ENCODE results near the gene SRD5A3.
"Not testable (repeated sequence)": the region's sequence is repeated elsewhere in the genome, so short reads cannot be mapped to it uniquely, and the experiment has no call there.

The SRD5A3 gene

DNA sequence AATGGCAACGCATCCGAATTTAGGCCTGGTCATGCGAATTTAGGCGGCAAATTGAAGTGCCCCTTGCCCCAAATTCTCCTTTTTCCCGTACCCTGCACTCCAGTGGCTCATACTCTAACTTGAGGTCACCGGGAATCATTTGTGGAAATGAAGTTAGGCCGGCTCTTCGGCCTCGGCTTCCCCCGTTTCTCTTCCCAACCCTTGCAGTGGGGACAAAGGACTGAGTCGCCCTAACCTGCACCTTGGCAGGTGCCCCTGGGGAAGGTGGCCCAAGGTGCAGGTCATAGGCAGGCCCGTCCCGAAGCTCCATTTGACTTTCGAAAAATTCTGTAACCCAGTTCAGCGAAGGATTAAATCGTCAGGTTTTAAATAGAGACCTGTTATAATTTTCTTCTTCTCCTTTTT, 811 bp downstream of the SRD5A3 start:
- DNase-seq: no peak

DNA sequence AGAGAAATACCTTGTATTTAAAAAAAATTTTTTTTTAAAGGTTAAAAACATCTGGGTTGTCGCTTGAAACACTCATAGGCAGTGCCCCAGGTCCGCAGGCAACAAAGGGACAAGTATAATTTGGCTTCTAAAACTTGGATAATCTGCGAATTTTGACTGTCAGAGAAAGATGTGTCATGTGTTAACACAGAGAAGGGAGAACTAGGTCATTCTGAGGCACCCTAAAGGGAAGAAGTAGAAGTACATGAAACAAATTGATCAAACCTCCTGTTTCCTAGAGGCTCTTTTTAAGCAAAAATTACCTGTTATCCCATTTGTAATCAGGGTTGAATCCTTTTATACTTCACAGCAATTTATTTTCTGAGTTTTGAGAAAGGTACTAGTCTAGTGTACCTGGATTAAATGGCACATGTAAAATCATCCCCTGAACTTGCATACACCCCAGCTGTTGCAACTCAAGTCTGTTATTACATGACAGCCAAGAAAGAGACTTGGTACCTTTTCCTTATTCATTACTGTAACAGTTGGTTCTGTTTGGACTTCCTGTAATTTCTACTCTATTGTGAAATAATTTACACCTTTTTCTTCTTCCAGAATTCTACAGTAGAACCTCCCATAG, 1.7 kb downstream of the SRD5A3 start:
- no peak for DNase-seq

DNA sequence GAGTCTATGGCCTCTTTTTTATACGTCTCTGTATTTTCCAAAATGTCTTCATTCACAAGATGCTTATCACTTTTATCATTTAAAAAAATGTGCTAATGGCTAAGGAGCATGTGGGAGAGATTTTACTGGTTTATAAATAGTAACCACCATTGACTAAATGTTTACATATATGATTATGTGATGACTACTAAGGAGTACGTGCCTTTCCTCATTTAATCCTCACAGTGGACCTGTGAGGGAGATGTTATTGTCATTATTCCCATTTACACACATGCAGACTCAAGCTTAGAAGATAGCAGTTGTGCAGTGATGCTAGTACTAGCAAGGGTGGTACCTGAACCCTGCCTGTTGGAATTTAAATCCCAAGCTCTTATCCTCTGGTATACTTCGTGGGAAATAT, 2.4 kb downstream of the SRD5A3 start:
- DNase-seq: no peak

DNA sequence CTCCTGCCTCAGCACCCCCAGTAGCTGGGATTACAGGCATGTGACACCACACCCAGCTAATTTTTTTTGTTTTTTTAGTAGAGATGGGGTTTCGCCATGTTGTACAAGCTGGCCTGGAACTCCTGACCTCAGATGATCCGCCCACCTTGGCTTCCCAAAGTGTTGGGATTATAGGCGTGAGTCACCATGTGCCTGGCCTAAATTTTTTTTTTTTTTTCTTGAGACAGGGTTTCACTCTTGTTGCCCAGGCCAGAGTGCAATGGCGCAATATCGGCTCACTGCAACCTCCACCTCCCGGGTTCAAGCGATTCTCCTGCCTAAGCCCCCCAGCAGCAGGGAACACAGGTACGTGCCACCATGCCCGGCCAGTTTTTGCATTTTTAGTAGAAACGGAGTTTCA, 4.8 kb downstream of the SRD5A3 start:
- DNase-seq: not testable (repeated sequence)

DNA sequence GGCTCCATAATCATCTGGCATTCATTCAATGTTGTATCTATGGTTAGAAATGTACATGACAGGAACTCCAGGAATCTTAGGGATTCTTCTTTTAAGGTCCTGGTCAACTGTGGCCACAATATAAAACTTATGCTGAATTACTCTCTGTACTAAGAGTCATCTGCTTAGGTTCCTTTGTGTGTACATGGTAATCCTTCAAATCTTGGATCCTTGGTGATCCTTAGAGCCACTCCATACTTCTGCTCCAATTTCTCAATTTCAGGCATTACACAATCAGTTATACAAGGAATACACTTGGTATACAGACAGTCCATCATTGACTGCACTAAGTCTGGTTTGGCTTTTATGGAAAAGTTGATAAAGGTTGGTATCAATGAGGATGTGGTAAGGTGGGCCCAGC, 5.8 kb downstream of the SRD5A3 start:
- no peak for DNase-seq

DNA sequence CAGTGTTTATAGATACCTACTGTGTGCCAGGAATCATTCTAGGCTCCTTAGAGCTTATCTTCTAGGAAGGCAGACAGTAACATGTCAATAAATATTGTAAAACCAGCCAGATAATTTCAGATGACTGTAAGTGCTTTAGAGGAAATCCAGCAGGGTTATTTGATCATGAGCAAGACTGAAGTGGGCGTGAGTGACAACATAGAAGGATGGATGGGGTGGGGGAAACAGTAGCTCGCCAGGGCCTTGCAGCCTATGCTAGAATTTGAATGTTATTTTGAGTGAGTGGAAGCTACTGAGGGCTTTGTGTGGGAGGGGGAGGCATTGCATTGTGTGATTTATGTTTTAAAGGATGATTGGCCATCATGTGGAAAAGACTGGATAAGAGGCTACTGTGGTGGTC, 6.7 kb downstream of the SRD5A3 start:
- no peak for DNase-seq

DNA sequence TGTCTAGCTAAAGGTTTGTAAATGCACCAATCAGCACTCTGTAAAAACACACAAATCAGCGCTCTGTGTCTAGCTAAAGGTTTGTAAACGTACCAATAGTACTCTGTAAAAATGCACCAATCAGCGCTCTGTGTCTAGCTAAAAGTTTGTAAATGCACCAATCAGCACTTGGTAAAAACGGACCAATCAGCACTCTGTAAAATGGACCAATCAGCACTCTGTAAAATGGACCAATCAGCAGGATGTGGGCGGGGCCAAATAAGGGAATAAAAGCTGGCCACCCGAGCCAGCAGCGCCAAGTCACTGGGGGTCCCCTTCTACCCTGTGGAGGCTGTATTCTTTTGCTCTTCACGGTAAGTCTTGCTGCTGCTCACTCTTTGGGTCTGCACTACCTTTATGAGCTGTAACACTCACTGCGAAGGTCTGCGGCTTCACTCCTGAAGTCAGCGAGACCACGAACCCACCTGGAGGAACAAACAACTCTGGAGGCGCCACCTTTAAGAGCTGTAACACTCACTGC, 7.2 kb downstream of the SRD5A3 start:
- DNase-seq: not testable (repeated sequence)

DNA sequence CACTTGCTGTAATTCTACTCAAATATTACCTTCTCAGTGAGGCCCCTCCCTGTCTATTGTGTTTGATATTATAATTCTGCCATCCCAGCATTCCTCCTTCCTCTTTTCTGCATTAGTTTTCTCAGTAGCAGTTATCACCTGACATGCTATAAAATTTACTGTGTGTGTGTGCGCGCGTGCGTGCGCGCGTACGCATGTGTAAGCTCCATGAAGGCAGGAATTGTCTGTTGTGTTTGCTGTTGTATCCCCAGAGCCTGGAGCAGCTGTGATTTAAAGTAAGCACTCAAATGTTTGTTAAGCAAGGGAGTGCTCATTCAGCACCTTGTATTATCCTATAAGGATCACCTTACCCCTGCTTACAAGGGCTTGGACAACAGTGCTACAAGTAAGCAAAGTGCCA, 8.6 kb downstream of the SRD5A3 start:
- DNase-seq: no peak

DNA sequence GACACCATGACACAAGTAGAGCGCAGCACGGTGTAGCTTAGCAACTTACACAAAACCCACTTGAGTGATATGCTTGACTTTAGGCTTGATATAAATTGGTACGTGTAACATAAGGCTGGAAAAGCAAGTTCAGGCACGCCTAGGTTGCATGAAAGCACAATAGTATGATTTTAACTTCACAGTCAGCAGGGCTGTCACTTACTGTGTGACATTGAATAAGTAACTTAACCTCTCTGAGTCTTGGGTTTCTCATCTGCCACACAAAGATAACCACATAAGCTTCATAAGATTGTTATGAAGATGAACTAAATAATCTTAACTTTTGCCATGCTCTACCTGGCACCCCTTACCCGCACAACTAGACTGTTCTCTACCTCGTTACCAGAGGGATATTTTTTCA, 9.5 kb downstream of the SRD5A3 start:
- no peak for DNase-seq

DNA sequence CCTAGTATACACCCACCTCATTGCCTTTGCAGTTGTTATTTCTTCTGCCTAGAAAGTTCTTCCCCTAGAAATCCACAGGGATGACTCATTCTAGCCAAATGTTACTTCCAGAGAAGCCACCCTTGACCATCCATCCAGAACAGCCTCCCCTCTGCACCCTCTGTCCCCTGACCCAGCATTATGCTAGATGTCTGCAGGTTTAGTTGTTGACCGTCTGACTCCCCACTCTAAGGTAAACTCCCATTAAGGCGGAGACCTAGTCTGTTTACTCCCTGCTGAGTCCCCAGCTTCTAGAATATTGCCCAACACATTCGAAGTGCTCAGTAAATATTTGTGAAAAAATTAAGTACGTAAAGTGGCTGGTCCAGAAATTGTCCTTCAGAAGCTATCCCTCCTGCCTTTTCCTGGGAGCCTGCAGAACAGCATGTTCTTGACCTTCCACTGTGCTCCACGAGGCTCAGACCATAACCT, 11.0 kb downstream of the SRD5A3 start:
- no peak for DNase-seq

DNA sequence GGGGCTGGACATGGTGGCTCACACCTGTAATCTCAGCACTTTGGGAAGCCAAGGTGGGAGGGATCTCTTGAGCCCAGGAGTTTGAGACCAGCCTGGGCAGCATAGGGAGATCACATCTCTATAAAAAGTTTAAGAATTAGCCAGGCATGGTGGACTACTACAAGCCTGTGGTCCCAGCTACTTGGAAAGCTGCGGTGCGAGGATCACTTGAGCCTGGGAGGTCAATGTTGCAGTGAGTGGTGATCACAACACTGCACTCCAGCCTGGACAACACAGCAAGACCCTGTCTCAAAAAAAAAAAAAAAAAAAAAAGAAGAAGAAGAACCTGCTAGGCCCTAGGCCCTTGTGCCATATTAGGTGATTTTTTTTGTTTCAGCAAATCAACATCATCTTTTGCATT, 12.2 kb downstream of the SRD5A3 start:
- no peak for DNase-seq

DNA sequence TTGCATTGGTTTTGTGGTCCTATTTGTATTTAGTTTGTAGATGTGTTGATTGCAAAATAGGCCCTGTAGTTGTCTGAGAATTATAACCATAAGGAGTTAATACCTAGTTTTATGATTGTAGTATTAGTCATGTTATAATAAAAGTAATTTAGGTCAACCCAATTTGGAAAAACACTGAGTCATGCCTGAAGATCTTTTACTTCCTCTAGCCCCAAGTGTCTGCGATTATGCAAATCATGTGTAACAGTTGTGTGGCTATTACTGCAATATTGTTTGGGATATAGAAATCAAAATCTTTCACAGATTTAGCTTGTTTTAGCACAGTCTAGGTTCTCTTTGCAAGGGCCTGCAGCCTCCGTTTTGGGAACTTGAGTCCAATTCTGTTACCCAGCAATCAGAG, 12.6 kb downstream of the SRD5A3 start:
- DNase-seq: no peak

DNA sequence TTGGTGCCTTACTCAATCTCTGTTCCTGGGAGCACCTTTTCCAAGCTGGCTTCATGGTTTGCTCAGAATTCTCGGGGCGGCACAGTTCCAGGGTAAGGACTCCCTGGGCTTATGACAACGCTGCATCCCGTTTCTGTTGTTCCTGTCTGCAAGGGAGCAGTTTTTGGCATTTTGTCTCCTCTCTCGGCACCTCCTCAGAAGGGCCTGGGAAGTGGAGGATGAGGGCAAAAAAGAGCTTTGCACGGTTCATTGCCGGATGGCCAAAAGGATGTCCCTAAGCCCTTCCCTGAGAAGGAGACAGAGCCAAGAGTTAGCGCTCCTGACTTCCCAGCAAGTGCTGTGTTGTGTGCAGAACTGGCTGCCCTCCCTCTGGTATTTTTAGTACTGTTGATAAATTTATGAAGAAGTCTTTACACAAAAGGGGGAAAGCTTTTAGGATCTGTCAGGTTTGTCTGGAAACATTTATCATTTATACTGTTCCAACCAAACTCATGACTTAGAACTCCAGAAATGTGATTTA, 13.4 kb downstream of the SRD5A3 start:
- no peak for DNase-seq

DNA sequence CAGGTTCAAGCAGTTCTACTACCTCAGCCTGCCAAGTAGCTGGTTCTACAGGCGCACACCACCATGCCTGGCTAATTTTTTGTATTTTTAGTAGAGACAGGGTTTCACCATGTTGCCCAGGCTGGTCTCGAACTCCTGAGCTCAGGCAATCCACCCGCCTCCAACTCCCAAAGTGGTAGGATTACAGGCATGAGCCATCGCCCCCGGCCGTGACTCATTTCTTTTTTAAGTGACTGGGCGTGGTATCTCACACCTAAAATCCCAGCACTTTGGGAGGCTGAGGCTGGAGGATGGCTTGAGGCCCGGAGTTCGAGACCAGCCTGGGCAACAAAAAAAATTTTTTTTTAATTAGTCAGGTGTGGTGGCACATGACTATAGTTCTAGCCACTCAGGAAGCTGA, 16.9 kb downstream of the SRD5A3 start:
- DNase-seq: not testable (repeated sequence)

DNA sequence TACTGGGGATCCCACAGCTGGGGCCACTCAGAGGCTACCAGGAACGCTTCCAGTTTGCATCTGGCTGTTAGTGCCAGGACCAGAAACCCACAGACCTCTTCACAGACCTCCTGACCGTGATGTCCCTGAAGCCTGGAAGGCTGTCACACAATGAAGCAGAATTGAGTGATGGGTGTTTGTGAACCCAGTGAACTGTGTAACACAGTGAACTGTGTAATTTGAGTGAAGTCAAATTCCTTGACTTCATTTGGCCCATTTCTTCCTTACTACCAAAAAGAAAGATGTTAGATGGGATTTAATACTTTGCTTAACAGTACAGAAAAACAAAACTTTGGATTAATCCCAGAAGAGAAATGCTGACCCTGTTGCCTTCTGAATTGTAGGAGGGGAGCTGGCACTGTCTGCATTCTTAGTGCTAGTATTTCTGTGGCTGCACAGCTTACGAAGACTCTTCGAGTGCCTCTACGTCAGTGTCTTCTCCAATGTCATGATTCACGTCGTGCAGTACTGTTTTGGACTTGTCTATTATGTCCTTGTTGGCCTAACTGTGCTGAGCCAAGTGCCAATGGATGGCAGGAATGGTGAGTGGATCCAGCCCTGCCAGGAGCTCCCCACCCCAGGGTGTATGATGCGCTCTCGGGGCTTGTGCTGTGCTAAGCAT, 17.8 kb downstream of the SRD5A3 start:
- DNase-seq: no peak

DNA sequence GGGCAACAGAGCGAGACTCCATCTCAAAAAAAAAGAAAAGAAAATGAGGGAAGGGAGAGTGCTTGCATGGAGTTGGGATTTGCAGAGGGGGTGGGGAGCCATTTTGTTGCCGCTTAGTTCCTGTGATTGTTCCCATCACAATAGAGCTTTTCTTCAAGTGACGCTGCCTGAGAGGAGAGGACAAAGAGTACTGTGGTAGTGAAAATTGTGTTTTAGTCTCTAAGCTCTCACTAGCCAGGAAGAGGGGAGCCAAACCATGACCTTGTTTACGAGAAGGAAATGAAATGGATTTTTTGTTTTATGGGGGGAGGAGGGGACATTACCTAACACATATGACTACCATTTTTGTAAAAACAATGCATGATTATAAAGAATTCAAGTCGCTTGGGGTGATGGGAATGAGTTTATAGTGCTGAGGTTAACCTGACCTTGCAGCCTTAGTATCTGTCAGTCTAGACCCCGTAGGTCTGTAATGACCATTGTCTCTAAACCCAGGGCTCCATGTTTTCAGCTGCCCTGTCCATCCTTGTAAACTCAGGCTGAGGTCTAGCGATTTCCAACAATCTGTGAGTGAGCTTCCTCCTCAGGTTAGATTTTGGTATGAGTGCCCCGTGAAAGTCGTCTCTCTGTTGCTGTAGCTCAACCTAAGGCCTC, 18.8 kb downstream of the SRD5A3 start:
- DNase-seq: no peak

DNA sequence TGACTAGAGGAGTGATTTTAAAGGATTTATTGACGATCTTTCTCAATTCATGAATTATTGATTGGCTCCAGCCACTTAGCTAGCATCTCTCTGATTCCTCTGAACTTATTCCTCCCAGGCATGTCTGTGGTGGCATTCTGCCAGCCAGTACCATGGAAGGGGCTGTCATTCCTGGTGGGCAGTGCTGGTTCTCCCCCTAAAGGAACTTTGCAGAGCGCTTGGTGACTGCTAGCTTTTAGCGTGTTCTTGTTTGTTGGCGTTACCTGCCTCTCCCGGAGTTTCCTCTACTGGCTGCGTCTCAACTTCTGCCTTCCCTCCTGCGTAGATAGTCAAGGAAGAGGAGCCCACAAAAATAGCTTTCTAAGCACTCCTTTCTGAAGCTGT, 19.3 kb downstream of the SRD5A3 start:
- no peak for DNase-seq

DNA sequence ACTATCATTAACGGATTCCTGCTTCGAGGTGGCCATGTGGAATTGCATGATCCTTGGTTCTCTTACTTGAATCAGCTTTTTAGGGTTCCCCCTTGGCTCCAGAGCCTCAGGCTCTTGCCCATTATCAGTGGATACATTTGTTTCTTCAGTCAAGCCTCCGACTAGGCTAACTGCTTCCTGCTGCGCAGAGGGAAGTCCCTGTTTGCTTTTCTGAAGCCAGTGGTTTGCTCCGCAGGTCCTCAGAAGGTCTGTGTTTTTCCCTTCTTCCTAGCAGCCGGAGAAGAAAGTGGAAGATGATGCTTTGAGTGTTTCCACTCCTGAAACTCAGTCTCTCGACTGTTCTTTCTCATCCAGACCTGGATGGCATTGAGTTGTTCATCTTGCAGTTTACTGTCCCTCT, 20.6 kb downstream of the SRD5A3 start:
- DNase-seq: no peak

DNA sequence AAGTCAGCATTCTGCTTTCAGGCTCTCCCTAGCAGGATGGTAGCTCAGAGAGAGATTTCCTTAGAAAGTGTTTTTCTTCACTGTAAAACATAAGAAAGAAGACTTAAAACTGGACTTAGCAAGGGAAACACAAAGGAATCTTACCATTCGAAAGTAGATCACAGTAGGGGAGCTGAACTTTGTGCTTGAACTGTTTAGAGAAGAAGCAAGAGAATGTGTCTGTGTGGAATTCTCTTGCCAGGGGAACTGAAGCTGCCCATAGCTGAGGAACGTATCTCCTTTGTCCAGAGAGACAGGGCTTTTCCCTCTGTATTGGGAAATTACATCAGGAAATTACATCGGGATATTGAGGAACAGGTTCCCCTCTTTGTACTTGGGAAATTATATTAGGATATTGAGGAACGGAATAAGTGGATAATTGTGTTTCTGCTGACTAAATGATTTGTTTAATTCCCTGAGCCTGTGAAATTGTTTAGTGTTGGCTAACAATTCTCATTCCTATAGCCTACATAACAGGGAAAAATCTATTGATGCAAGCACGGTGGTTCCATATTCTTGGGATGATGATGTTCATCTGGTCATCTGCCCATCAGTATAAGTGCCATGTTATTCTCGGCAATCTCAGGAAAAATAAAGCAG, 21.2 kb downstream of the SRD5A3 start:
- DNase-seq: no peak

DNA sequence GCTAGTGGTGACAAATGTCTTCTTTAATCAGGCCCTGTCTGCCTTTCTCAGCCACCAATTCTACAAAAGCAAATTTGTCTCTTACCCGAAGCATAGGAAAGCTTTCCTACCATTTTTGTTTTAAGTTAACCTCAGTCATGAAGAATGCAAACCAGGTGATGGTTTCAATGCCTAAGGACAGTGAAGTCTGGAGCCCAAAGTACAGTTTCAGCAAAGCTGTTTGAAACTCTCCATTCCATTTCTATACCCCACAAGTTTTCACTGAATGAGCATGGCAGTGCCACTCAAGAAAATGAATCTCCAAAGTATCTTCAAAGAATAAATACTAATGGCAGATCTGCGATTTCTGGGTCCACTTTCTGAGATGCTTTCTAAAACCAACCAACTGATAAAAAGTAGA, 23.9 kb downstream of the SRD5A3 start:
- no peak for DNase-seq

DNA sequence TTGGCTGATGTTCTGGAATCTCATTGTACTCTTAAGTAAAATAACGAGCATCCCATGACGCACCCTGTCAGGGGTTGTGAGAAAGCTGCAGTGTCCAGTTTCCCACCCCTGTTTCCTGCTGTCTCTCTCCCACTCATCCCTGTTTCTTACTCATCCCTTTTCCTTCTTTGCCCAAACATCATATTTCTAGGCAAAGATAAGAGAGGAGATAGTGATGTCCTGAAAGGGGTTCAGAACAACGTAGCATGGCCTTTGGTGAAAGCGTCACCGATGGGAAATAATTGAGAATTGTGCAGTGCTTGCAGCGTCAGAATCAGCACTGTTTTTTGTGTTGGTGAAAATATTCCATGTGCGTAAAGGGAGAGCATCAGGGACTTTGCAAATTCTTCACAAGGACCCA, 26.2 kb downstream of the SRD5A3 start:
- DNase-seq: no peak

DNA sequence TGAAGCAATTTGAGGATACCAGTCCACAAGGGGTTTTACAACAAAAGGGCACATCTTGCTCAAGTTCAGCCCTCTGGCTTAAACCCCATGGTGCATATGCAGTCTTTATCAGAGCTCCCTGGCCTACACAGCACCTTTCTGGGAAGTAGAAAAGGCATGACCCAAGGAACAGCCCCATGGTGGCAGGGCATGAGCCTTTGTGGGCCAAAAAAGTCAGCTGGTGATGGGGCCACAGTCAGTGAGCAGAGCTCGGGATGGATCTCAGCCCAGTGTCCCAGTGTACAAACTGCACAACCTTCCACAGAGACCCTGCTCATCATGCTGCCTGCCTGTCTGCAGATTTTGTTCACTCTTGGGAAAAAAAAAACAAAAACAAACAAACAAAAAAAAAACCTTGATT, 27.4 kb downstream of the SRD5A3 start:
- no peak for DNase-seq

DNA sequence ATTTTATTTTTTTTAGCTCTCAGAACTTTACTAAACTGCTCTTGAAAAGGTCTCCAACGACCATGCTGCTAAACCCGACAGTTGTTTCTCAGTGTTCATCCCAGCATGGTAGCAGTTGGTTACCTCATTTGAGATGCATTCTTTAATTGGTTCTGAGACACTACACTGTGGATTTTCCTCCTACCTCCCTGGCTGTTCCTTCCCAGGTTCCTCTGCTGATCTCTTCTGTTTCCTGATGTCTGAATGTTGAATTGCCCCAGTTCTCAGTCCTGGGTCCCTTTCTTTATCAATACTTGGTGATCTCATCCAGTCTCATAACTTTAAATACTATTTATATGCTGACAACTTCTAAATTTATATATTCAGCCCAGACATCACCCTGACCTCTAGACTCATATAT, 30.7 kb downstream of the SRD5A3 start:
- no peak for DNase-seq
